Renal cortex interstitium (tissue), 11 donors: ENCODE data around the gene RNASE11. TPM values are rescaled to one million over a fixed set of nuclear protein-coding genes. Genes with fewer than 3 reads are reported as not detected.
A peak's percentile ranks its signal among the peaks of the same experiment; 100 is the strongest.

Source experiments
- DNase-seq, 11 donors: peaks; one replicate each; pipeline ENCODE4 v3.0.0-alpha.2; 2013; ENCODE audit warnings: low read depth in 9 of 11, low spot score in 4 of 11; ENCODE audit errors: extremely low read depth in 1 of 11
- polyA plus RNA-seq, 3 donors: library from polyadenylated mRNA; unstranded; fragments of 120-200 nt; gene quantifications; one replicate each; pipeline ENCODE4 v1.2.1, GENCODE V29; 2013; ENCODE audit not compliant: insufficient read length in 3 of 3

The RNASE11 gene
- polyA plus RNA-seq, 3 donors: not detected

DNA sequence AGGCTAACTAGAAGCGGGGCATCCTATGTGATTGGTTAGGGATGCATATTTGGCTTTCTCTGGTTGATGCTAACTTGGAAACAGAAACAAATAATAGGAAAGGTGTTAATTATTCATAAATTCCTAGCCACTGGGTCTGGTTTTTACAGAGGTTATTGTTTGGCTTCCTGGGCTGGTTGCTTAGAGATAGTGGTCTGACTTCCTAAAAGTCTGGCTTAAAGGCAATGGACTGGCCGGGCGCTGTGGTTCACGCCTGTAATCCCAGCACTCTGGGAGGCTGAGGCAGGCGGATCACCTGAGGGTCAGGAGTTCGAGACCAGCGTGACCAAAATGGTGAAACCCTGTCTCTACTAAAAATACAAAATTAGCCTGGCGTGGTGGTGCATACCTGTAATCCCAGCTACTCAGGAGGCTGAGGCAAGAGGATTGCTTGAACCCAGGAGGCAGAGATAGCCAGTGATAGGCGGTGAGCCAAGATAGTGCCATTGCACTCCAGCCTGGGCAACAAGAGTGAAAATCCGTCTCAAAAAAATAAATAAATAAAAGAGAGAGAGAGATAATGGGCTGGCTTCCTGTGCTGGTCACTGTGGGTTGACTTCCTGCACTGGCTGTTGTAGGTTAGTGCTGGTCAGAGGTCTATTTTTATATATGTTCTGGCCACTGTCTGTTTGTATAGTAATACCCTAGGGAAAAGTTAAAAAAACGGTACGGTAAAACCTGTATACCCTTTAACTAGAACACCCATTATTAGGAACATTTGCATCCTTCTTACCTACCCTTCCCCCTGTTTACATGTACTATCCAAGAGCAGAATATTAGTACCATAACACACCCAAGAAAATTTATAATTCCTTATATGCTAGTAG, 29.6 kb upstream of the RNASE11 start:
- DNase-seq: no peak

DNA sequence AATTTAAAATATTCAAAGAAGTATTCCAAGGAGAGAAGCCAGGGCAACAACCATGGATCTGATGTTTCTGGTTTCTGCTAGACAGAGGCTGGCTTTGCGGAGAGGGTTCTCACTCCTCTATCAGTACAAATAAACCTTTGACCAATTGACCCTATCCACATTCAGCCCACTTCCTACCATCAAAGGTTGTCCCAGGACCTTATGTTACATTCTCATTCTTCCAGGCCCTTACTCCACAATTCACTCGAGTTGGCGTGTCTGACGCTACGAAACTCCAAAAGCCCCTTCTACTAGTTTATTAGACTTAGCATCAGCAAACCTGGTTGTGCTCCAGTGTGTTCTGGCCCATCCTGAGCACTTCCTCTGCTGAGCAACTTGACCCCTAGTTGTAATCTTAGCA, 28.2 kb upstream of the RNASE11 start:
- DNase-seq: no peak

DNA sequence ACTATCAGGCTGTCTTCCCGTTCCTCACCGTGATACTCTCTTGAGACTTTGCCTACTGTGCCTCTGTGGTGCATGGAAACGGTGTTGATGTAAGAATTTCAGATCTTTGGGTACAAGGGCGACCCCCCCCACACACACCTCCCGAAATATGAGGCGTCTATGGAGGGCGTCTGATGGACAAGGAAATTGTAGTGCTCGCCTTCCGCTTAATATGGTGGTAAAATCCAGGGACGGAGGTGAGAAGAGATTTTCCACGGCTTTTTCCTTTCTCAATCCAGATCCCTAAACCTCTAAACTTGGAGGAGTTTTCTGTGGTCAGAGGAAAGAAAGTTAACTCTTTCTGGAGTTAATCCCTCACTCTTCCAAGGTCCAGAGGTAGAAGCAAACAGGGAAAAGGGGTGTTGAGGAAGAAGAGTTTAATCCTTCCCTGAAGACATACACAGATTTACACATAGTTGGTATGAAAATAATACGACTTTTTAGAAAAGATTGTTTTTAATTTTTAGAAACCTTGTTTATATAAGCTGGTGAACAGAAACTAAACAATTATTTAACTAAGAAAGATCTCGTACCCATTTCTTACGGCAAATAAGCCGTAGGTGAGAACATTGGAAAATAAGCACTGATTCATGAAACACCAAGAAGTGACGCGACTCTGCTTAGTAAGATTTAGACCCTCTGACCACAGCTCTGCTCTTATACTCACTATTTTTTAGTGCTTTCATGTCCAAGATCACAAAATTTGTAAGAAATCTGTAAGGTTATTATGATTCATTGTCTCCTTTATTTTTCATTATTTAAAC, 26.4 kb upstream of the RNASE11 start:
- no peak for DNase-seq

DNA sequence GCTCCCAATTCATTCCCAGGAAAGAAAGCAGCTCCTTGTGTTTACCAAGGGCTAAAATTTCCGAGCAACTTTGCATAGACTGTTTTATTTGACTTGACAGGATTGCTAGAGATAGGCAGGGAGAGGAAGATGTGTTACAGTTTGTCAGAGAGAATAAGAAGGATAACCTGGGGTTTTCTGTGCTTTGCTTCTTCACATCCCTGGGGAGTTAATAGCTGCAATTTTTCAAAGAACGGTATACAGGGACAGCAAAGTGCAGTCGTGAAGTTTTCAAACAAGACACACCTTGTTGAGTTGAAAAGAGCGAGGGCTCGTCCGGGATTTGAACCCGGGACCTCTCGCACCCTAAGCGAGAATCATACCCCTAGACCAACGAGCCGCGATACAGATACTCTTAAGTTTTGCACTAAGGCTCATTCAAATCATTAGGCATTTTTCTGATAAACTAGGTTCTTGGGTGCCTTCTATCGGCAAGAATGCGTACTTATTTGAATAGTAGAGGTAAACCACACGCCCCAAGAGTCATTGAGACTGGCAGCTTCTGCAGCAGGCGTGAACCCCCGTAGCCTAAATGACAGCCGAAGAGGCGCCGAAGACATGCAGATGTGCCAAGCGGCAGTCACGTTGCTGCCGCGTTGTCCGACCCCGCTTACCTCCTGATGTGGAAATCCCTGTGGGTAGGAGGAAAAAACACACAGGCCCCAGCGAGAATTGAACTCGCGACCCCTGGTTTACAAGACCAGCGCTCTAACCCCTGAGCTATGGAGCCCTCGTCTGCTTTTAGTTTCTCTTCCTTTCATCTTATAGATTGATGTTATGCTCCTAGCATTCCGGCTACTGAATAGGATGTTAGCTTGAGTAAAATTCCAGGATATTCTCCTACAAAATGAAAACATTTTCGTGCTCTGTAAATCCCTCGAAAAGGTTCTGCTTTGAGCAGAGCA, 25.6 kb upstream of the RNASE11 start:
- DNase-seq: peak; percentile 79 to 96 (median 89)

DNA sequence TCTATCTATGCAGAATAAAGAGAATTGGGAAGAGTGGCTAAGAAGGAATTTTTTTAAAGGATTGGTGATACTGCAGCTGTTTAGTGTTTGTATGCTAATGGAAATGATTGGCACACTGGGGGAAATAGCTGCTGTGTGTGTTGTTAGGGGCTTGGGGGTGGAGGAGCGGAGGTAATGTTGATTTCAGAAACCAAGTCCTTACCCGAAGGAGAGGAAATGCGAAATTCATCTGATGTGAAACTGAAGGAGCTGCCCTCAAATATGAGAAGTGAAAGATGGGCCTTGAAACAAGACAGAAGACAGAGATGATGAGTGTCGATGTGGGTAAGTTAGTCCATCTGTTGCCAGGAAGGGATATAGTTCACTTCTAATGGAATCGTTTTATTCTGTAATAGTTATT, 24.6 kb upstream of the RNASE11 start:
- DNase-seq: no peak

DNA sequence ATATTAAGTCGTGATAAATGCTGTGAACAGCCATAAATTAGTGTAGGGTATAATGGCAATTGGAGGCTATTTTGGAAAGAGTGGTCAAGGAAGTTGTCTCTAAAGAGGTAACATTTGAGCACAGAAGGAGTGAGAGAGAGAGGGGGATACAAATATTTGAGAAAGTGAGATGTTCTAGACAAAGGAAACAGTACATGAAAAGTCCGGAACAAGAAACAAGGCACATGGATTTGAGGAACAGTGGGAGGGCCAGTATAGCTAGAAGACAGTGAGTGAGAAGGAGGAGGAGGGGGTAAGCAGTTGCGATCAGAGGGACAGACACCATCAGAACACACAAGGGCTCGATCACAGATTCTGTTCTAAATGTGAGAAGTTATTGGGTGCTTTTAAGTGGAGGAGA, 23.5 kb upstream of the RNASE11 start:
- no peak for DNase-seq

DNA sequence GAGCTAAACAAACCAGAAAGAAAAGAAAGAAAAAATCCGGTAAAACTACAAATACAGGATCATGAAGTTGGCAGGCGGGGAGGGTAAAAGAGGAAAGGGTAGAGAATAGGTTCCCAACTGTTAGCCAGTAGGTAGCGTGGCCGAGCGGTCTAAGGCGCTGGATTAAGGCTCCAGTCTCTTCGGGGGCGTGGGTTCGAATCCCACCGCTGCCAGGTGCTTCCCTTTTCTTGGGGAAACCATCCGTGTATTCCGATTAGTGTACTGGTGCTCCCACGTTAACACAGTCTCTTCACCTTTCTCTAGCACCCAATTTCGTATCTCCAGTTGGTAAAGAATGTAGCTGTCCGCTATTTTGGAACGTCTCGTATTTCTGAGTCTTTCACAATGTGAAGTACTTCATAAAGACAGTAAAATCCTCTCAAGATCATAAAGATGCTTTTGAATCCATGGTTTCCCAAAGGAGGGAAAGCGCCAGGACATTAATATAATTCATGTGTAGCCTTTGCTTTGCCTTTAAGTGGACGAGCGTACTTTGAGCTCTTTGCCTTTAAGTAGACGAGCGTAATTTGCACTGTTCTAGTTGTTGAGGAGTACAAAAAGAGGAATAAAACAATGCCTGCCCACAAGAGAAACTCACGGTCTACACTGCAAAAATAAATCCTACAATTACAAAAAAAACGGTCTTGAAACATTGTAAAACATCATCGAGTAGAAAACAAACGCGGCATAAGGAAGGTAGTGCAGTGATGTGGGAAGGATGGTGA, 22.4 kb upstream of the RNASE11 start:
- peak in 2 of 11 donors; percentile 61 to 66 for DNase-seq

DNA sequence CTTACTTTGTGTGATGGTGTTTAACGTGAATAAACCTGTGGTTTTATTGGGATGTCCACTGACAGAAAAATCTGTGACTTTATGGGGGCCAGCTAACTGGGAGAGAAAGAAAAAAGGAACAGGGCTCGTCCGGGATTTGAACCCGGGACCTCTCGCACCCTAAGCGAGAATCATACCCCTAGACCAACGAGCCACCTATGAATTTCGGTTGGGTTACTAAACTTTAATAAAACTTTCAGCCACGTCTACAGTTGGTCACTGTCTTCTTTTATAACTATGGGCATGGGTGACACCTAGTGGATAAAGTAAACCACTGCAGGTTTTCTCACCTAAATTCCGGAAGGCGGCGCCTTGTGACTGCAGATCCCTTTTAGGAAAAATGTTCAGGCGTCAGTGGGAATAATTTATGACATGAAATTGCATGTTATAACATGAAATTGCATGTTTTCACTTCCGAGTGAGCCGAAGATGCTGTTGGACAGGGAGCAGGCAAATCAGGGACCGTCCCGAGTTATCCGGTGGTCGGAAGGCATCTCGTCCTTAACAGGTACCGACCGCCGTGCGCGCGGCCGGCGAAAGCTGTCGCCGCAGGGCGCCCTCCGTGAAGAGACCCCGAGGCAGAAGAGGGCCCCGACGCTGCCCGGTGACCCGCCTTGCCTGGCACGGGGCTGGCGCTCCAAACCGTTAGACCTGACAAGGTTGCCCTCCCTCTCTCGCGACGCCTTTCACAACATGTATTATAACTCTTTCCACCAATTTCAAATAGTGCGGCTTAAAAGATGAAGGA, 21.6 kb upstream of the RNASE11 start:
- DNase-seq: peak in 9 of 11 donors; percentile 74 to 92 (median 84)

DNA sequence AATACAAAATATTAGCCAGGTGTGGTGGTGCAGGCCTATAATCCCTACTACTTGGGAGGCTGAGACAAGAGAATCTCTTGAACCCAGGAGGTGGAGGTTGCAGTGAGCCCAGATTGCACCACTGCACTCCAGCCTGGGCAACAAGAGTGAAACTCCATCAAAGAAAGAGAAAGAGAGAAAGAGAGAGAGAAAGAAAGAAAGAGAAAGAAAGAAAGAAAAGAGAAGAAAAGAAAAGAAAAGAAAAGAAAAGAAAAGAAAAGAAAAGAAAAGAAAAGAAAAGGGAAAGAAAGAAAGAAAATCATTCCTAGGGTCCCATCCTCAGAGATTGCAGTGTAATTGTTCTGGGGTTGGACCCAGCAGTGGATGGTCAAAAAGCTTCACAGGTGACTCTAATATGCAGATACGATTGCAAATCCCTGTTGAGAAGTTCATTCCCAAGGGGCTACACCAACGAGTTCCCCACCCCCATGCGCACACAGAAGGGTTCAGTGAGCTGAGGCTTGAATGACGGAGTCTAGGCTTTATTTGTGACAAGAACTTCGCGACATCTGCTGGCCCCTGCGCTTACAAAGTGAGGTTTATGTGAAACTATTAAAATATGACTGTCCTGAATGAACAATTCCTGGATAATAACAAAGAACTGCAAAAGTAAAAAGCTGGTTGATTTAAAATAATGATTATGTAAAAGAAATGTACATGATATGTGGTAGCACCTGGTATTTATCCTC, 20.7 kb upstream of the RNASE11 start:
- DNase-seq: no peak

DNA sequence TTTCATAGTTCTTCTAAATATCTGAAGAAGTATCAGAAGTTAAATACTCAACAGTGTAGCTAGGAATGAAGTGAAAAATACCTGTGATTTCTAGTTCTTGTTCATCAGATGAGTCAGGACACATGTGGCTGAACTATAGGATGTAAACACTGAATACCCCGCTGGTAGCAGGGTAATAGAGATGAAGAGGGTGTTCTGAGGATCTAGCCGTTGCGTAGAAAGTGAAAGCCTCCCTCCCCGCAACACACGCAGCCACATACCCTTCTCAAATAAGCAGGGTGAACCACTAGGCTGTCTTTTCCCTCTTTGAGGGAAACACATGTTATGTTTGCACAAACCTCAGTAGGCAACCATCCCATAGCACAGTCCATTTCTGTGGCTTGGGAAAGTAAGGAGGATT, 19.8 kb upstream of the RNASE11 start:
- no peak for DNase-seq

DNA sequence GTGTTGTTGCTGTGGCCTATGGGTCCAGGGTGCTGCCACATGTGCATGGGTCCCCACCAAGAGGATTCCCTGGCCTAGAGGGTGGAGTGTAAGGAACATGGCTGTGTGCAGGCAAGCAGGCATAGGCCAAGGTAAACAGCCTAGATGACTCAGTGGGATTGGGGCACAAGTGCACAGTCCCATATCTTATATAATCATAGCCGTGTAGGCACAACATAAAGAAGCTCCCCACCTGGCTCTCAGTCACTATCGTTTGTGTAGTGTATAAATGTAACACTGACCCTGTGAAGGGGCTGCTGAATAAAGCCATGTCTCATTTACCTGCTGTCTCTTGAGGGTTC, 19.1 kb upstream of the RNASE11 start:
- no peak for DNase-seq

DNA sequence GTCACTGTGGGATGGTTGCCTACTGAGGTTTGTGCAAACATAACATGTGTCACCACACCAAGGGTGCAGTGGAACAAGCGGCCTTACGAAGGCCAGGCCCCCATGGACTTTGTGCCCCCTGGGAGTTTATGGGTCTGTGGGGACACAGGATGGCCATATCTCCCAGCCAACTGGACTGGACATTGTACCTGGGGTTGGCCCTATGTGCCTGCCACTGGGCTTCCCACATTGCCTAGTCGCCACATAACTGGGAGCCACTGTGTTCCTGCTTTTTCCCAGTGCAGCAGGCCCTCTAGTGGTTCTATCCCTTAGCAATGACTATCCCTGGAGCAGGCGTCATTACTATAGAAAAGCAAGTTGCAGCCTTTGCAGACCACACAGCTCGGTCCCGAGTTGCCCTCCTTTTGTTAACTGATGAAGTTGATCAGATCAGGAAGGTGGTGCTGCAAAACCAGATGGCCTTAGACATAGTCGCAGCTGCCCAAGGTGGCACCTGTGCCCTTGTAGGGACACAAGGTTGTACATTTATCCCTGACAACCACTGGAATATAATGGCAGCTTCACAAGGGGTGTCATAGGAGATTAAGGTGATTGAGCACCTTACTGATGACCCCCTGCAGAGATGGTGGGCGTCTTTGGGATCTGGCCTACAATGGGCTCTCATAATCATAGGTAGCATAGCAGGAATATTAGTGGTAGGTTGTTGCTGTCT, 18.5 kb upstream of the RNASE11 start:
- no peak for DNase-seq

DNA sequence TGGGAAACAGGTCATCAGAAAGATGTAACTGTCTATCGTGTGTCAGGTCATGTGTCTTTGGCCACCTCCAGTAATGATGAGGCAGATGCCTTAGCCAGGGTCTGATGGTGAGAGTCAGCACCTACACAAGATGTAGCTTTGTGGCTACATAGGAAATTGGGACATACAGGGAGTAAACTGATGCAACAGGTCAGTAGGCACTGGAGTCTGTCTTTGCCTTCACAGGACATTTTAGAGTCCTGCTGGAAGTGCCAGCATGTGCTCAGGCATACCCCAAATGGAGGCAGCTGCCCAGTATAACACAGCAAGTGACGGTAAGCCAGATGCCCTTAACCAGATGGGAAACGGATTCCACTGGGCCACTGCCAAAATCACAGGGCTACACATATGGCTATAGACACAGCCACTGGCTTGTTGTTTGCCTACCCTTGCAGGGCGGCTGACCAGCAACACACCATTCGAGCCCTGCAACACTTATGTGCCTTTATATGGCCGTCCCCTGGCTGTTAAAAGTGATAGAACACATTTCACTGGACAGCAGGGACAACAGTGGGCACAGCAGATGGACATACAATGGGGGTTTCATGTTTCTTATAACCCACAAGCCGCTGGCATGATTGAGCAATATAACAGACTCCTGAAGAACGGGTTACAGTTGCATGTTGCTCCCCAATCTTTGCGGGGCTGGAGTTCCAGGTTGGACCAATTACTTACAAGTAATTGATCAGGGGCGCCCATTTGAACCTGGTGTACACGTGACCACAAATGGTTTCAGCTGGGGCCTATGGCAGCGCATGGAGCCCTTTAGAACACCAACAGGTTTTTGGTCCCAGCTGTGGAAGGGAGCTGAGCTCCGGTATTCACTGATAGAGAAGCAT, 16.3 kb upstream of the RNASE11 start:
- DNase-seq: no peak

DNA sequence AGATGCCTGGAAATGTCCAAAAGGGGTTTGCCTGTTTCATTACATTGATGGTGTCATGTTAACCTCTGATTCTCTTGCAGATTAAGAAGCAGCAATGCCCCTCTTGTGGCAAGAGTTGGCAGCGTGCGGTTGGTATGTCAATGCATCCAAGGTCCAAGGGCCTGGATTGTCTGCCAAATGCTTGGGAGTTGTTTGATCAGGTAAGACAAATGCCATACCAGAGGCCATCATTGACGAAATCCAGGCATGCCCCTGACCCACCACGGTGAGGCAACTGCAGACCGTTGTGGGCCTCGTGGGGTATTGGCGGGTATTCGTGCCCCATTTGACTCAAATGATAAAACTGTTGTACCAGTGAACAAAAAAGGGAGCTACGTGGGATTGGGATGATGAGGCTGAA, 14.8 kb upstream of the RNASE11 start:
- DNase-seq: no peak

DNA sequence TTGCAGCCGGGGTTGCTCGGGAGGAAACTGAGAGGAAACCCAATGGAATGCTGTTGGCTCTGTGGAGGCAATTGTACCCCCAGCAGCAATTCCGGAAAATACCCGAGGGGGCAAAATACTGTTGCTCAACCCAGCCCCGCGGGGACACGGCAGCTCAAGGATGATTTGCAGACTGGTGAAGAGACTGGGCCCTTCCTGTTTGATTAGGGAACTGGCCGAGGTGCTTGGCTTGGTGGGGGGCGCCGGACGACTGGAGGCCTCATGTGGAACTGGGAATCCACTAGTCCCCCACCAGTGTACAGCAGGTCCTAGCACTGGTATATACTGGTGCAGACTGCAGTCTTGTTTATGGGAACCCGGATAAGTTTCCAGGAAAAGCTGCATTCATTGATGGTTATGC, 13.7 kb upstream of the RNASE11 start:
- no peak for DNase-seq

DNA sequence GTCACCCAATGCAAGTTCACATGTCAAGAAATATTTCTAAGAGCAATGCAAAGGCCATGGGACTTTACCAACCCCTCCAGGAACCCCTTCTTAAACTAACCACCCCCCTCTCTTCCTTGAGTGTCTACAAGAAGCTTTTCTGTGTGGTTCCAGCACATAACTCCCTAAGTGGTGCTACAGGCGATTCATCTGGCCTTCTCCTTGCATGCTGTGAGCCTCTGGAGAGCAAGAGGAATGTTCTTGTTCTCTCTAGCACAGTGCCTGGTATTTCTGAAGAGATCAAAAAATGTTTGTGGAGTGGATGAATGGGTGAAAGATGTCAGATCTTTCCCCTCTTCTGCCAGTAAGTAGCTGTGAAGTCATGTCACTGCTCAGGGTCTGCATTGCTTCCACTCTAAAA, 9.3 kb upstream of the RNASE11 start:
- DNase-seq: no peak
